ENCODE measurements around the gene DTWD2. TPM values are rescaled to one million over a fixed set of nuclear protein-coding genes. Genes with fewer than 3 reads are reported as not detected.
"Not testable (repeated sequence)": the region's sequence is repeated elsewhere in the genome, so short reads cannot be mapped to it uniquely, and the experiment has no call there.

Gene DTWD2
- total RNA-seq, 1 donor from 2014 or later: 7.9 TPM

DNA sequence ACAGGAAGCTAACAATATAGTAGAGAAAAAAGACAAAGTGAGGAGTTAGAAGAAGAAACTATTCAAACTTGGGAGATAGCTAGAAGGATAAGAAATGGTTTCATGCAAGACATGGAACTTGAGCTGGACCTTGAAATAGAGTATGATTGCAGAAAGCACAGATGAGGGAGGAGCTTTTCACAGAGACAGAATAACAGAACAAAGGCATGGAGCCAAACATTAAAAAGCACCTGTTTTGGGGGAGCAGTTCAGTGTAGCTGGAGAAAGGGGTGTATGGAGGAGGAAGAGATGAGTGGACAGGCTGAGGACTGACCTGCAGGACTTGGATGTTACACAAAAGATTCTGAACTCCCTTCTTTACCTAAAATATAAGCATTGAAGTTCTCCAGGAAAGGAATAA lies 25.2 kb downstream of the DTWD2 start:
- Histone ChIP-seq H3K4me1 (no peaks in the 10 kb centered on the region), H3K9me3 (no peaks in the 10 kb centered on the region), H3K27me3 (no peaks in the 10 kb centered on the region), H3K4me3 (no peak overlapping the region), H3K27ac (no peak overlapping the region), H3K36me3 (no peaks in the 10 kb centered on the region)
- no peak for DNase-seq (ENCODE audit: extremely low spot score in 2 of 2)
- TF ChIP-seq, protein P1, sequence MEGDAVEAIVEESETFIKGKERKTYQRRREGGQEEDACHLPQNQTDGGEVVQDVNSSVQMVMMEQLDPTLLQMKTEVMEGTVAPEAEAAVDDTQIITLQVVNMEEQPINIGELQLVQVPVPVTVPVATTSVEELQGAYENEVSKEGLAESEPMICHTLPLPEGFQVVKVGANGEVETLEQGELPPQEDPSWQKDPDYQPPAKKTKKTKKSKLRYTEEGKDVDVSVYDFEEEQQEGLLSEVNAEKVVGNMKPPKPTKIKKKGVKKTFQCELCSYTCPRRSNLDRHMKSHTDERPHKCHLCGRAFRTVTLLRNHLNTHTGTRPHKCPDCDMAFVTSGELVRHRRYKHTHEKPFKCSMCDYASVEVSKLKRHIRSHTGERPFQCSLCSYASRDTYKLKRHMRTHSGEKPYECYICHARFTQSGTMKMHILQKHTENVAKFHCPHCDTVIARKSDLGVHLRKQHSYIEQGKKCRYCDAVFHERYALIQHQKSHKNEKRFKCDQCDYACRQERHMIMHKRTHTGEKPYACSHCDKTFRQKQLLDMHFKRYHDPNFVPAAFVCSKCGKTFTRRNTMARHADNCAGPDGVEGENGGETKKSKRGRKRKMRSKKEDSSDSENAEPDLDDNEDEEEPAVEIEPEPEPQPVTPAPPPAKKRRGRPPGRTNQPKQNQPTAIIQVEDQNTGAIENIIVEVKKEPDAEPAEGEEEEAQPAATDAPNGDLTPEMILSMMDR (IDR thresholded peaks at IDR 0.05): no peak
- no peak for TF ChIP-seq POLR2A (IDR thresholded peaks at IDR 0.05)
- TF ChIP-seq POLR2AphosphoS5 (IDR thresholded peaks at IDR 0.05; ENCODE audit: insufficient read depth in 1 of 2, low read depth in 1 of 2): no peak
- intact Hi-C loops (cut with DNase I): no loop called here

DNA sequence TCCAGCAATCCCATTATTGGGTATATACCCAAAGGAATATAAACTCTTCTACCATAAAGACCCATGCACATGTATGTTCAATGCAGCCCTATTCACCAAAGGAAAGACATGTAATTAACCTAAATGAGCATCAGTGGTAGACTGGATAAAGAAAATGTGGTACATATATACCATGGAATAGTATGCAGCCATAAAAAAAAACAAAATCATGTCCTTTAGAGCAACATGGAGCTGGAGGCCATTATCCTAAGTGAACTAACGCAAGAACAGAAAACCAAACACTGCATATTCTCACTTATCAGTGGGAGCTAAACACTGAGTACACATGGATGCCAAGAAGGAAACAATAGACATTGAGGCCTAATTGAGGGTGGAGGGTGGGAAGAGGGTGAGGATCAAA lies 27.8 kb downstream of the DTWD2 start:
- H3K4me3 ChIP-seq: no peak overlapping the region

DNA sequence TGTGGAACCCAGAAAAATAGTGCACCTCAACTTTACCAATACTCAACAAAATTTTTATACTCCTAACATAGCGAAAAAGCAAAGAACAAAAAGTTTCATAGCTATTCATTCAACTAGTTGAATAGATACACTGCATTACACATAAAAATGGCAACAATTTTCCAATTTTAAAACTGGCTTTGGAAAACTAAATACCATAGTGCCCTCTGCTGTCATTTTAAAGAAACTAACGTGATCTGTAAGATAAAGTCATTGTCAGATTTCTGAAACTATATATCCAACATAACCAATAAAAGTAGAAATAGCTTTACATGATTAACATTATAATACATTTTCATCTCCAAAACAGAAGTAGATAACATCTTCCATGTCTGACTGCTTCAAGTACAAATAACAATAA lies 31.6 kb downstream of the DTWD2 start:
- no peaks in the 10 kb centered on the region for H3K4me1 ChIP-seq
- DNase-seq (ENCODE audit: extremely low spot score in 2 of 2): no peak
- no peak overlapping the region for H3K4me3 ChIP-seq
- no peak overlapping the region for H3K27ac ChIP-seq
- H3K36me3 ChIP-seq: no peaks in the 10 kb centered on the region
- no peaks in the 10 kb centered on the region for H3K9me3 ChIP-seq
- intact Hi-C loops (cut with DNase I): no loop called here
- TF ChIP-seq, protein P1 (IDR thresholded peaks at IDR 0.05): no peak
- no peaks in the 10 kb centered on the region for H3K27me3 ChIP-seq

More for the DNA sequence above, 27.8 kb downstream of the DTWD2 start:
- no peaks in the 10 kb centered on the region for H3K4me1 ChIP-seq
- H3K27ac ChIP-seq: no peak overlapping the region
- H3K27me3 ChIP-seq: no peaks in the 10 kb centered on the region
- intact Hi-C loops (cut with DNase I): no loop called here
- DNase-seq (ENCODE audit: extremely low spot score in 2 of 2): no peak
- TF ChIP-seq, protein P1 (IDR thresholded peaks at IDR 0.05): no peak
- TF ChIP-seq POLR2AphosphoS5 (IDR thresholded peaks at IDR 0.05; ENCODE audit: insufficient read depth in 1 of 2, low read depth in 1 of 2) (no peak), POLR2A (IDR thresholded peaks at IDR 0.05) (no peak)
- no peaks in the 10 kb centered on the region for H3K9me3 ChIP-seq
- no peaks in the 10 kb centered on the region for H3K36me3 ChIP-seq

DNA sequence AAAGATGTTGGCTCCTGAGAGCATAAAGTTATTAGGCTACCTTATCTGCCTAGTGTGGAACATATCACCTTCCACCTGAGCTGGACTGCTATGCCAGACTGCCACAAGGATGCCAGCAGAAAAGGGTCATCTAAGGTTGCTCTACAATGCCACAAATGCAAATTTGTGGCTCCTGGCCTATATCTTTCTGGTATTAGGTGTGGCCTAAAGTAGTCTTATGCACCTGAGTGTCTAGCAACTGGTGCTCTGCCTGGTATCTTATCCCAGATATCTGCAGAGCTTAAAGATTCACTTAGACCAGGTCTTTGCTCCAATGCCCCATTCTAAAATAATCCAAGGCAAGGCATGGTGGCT lies 34.7 kb downstream of the DTWD2 start:
- DNase-seq (ENCODE audit: extremely low spot score in 2 of 2): no peak
- no peaks in the 10 kb centered on the region for H3K4me1 ChIP-seq
- no peaks in the 10 kb centered on the region for H3K36me3 ChIP-seq
- TF ChIP-seq POLR2A (IDR thresholded peaks at IDR 0.05): no peak
- TF ChIP-seq, protein P1 (IDR thresholded peaks at IDR 0.05): no peak
- TF ChIP-seq POLR2AphosphoS5 (IDR thresholded peaks at IDR 0.05; ENCODE audit: insufficient read depth in 1 of 2, low read depth in 1 of 2): no peak
- intact Hi-C loops (cut with DNase I): no loop called here
- no peaks in the 10 kb centered on the region for H3K9me3 ChIP-seq
- no peak overlapping the region for H3K4me3 ChIP-seq
- H3K27ac ChIP-seq: no peak overlapping the region
- H3K27me3 ChIP-seq: no peaks in the 10 kb centered on the region

DNA sequence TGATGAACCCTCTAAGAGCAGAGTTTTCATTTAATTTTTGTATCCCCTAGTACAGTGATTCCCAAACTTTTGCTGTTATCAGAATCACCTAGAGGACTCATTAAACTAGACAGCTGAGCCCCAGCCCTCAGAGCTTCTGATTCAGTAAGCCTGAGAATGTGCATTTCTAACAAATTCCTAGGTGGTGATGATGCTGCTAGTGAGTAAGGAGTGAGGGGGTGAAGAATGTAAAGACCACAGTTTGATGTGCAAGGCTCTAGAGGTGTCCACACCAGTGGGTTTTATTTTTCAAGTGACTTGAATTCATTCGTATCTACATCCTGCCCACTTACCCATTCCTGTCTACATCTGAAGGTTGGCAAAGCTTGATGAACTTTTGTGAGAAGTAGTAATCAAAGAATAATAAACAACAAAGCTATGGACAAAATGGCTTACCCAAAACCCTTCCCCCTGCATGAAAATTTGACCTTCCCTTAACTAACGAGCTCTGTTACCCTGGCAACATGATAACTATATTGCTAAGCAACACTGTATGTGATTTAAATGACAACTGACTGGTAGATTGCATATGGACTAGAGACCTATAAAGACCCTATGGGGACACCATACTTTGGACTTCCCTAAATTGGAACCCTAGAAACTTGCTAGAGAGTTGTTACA lies 35.2 kb downstream of the DTWD2 start:
- no peak for DNase-seq (ENCODE audit: extremely low spot score in 2 of 2)
- Histone ChIP-seq H3K36me3 (no peaks in the 10 kb centered on the region), H3K4me3 (no peak overlapping the region), H3K4me1 (no peaks in the 10 kb centered on the region), H3K9me3 (no peaks in the 10 kb centered on the region), H3K27ac (no peak overlapping the region), H3K27me3 (no peaks in the 10 kb centered on the region)
- intact Hi-C loops (cut with DNase I): no loop called here
- TF ChIP-seq, protein P1 (IDR thresholded peaks at IDR 0.05): no peak
- TF ChIP-seq POLR2A (IDR thresholded peaks at IDR 0.05): no peak
- TF ChIP-seq POLR2AphosphoS5 (IDR thresholded peaks at IDR 0.05; ENCODE audit: insufficient read depth in 1 of 2, low read depth in 1 of 2): no peak

DNA sequence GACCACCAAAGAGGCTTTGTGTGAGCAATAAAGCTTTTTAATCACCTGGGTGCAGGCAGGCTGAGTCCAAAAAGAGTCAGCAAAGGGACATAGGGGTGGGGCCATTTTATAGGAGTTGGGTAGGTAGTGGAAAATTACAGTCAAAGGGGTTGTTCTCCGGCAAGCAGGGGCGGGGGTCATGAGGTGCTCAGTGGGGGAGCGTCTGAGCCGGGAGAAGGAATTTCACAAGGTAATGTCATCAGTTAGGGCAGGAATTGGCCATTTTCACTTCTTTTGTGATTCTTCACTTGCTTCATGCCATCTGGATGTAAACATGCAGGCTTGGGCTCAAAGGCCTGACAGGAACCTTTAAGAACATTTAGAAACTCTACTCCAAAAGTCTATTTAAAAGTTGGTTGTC lies 36.0 kb downstream of the DTWD2 start:
- intact Hi-C loops (cut with DNase I); H3K27ac ChIP-seq; H3K36me3 ChIP-seq; H3K27me3 ChIP-seq; H3K4me1 ChIP-seq; DNase-seq (ENCODE audit: extremely low spot score in 2 of 2); H3K9me3 ChIP-seq; H3K4me3 ChIP-seq: not testable (repeated sequence)

DNA sequence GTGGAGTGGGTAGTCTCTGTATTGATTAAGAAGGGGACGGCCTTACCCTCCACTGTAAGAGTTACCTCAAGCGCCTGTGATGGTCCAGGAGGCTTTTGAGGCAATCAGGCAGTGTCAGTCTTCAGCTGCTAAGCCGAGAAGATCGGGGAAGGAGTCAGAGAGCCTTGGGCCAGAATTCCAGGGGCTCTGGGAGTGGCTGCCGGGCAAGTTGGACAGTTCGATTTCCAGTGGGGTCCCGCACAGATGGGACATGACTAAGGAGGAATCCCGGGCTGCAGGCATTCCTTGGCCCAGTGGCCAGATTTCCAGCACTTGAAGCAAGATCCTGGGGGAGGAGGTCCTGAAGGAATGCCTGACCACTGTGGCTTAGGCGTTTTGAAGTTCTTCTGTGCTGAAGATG lies 38.0 kb downstream of the DTWD2 start:
- H3K9me3 ChIP-seq; H3K4me3 ChIP-seq; H3K27me3 ChIP-seq; H3K4me1 ChIP-seq; H3K27ac ChIP-seq; DNase-seq (ENCODE audit: extremely low spot score in 2 of 2); H3K36me3 ChIP-seq; intact Hi-C loops (cut with DNase I): not testable (repeated sequence)

Data from vagina (tissue), 2 donors.